ENCODE results near the gene NRK.
"Not testable (repeated sequence)": the region's sequence is repeated elsewhere in the genome, so short reads cannot be mapped to it uniquely, and the experiment has no call there.

NRK gene, protein sequence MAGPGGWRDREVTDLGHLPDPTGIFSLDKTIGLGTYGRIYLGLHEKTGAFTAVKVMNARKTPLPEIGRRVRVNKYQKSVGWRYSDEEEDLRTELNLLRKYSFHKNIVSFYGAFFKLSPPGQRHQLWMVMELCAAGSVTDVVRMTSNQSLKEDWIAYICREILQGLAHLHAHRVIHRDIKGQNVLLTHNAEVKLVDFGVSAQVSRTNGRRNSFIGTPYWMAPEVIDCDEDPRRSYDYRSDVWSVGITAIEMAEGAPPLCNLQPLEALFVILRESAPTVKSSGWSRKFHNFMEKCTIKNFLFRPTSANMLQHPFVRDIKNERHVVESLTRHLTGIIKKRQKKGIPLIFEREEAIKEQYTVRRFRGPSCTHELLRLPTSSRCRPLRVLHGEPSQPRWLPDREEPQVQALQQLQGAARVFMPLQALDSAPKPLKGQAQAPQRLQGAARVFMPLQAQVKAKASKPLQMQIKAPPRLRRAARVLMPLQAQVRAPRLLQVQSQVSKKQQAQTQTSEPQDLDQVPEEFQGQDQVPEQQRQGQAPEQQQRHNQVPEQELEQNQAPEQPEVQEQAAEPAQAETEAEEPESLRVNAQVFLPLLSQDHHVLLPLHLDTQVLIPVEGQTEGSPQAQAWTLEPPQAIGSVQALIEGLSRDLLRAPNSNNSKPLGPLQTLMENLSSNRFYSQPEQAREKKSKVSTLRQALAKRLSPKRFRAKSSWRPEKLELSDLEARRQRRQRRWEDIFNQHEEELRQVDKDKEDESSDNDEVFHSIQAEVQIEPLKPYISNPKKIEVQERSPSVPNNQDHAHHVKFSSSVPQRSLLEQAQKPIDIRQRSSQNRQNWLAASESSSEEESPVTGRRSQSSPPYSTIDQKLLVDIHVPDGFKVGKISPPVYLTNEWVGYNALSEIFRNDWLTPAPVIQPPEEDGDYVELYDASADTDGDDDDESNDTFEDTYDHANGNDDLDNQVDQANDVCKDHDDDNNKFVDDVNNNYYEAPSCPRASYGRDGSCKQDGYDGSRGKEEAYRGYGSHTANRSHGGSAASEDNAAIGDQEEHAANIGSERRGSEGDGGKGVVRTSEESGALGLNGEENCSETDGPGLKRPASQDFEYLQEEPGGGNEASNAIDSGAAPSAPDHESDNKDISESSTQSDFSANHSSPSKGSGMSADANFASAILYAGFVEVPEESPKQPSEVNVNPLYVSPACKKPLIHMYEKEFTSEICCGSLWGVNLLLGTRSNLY (N-terminal part only)

DNA sequence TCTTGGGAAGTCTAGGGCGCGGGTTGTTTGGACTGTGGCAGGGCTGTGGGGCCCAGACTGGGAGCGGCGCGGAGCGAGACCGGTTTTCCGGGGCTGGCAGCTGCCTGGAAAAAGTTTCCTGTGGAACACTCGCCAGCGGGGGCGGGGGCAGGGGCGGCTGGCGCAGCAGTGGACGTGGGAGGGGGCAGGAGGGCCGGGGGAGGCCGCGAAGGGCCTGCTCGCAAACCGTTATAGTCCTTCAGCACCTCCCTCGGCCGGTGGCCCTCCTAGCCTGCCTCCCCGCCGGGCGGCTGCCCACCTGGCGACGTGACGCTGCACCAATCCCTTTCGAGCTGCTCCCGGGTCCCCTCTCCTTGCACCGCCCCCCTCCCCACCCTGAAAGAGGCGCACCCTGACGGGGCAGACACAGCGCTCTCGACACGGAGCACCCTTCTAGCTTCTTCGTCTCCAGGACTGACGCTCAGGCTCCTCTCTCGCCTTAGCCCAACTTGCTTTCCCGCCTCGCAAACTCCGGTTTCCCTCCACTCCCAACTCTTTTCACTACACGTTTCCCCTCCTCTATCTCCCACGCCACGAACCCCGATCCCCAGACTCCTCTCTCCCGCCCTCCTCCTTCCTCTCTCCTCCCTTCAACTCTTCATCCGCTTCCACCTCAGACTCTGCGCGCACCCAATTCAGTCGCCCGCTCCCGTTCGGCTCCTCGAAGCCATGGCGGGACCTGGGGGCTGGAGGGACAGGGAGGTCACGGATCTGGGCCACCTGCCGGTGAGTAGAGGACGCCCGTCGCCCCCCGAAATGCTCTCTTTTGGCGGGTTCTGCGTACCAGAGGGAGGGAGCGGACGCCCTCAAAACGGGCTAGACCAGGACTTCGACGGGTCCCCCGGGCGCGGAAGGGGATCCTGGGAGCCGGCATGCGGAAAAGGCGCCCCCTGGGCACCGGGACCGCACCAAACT, at the start of gene NRK:
Gene NRK, plus strand, starts transcription at position 402 of the 954 bp plus-strand sequence. Its CDS starts 307 bp downstream, at position 709.
- DNase-seq = no peak

DNA sequence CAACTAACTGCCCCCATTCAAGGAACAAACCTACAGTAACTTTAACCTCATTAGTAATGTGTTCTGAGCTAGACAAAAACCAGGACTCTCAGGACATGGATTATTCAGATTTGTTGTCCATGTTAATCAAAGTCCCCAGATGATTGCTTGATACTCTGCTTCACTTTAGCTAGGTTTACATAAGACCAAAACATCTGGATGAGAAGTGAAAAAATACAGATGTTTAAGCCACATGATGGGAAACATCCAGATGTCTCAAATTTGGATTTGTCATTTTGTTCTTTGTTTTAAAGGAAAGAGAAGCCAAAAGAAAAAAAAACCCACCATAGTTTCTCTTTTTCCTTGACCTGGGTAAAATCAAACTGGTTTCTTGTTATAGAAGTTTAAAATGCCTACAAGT, 48.5 kb upstream of the NRK start:
- no peak for DNase-seq

DNA sequence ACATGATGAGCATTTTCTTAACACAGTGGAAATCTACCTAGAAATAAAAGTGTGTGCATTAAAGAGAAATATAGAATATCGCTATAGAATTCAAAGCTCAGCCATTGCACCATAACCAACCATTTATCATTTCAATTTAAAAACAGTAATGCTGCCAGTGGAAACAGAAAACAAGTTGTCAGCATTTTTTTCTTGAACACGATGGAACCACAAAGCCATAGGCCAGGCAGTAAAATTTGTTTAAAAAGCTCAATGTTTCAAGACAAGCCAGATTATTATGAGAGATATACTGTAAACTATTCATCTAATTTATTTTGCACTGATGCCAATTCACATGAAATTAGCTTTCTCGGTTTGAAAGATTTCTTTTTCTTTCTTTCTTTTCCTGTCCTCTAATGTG, 46.7 kb upstream of the NRK start:
- DNase-seq = no peak

DNA sequence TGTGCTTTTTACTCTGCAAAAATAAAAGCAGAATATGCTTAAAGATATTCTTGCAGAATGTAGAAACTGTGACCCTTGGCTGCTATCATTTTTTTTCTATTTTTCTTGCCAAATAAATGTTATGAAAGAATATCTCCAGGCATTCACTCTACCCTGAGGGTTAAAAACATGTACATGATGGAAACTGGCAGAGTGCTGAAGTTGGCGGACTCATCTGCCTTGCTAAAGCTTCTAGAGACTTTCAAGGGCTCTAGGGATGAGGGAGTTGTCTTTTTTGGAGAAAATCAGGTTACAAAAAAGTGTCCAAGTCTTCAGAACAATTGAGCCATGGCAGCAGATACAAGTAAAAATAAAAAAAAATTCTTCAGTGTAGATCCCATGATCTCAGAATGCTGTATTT, 40.5 kb upstream of the NRK start:
- DNase-seq = no peak

DNA sequence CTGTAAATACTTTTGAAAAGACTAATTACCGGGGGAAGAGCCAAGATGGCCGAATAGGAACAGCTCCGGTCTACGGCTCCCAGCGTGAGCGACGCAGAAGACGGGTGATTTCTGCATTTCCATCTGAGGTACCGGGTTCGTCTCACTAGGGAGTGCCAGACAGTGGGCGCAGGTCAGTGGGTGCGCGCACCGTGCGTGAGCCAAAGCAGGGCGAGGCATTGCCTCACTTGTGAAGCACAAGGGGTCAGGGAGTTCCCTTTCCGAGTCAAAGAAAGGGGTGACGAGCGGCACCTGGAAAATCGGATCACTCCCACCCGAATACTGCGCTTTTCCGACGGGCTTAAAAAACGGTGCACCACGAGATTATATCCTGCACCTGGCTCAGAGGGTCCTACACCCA, 25.5 kb upstream of the NRK start:
- not testable (repeated sequence) for DNase-seq

DNA sequence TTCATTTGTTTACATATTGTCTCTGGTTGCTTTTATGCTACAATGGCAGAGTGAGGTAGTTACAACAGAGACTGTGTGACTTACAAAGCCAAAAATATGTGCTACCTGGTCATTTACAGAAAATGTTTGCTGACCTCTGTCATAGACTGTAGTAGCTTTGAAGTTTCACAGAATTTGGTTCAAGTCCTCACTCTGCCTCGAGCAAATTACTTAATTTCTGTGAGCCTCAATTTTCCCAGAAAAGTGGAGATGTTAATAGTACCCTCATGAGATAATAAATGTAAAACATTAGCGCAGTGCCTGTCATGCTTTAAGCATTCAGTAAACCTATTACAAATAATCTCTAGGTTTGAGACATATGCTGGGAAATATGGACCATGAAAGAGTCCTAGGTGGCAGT, 18.4 kb upstream of the NRK start:
- DNase-seq = no peak

DNA sequence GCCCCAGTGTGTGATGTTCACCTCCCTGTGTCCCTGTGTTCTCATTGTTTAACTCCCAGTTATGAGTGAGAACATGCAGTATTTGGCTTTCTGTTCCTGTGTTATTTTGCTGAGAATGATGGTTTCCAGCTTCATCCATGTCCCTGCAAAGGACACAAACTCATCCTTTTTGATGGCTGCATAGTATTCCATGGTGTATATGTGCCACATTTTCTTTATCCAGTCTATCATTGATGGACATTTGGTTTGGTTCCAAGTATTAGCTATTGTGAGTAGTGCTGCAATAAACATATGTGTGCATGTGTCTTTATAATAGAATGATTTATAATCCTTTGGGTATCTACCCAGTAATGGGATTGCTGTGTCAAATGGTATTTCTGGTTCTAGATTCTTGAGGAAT, 16.7 kb upstream of the NRK start:
- DNase-seq = not testable (repeated sequence)

DNA sequence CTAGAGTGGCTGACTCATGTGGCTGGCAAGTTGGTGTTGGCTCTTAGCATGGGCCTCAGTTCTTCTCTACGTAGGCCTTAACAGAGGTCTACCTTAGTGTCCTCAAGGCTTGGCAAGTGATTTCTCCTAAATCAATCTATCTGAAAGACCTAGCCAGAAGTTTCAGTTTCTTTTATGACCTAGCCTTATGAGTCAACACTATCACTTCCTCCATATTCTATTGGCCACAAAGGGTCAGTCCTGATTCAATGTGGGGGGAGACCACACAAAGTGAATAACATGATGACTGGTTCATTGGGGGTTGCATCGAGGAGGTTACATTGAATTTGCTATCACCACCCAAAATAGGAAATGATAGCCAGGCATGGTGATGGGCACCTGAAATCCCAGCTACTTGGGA, 5.8 kb upstream of the NRK start:
- DNase-seq = no peak

DNA sequence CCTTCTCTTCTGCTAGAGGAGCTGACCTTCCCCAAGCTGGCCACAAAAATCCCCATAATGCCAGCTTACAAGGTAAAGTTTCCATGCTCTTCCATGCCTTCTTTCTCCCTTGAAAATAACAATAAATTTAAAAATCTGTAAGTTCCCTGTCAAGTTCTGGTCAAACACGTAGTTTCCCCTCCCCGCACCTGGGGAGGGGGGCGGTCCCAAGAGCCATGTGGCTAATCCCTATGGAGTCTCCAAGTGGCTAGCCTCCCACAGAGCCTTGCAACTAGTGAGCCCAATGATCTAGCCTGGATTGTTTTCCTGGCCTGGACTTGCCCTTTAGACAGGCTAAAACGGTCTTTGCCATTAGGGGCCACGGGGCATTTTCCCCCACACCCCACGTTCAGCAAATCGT, 2.1 kb upstream of the NRK start:
- DNase-seq = no peak

DNA sequence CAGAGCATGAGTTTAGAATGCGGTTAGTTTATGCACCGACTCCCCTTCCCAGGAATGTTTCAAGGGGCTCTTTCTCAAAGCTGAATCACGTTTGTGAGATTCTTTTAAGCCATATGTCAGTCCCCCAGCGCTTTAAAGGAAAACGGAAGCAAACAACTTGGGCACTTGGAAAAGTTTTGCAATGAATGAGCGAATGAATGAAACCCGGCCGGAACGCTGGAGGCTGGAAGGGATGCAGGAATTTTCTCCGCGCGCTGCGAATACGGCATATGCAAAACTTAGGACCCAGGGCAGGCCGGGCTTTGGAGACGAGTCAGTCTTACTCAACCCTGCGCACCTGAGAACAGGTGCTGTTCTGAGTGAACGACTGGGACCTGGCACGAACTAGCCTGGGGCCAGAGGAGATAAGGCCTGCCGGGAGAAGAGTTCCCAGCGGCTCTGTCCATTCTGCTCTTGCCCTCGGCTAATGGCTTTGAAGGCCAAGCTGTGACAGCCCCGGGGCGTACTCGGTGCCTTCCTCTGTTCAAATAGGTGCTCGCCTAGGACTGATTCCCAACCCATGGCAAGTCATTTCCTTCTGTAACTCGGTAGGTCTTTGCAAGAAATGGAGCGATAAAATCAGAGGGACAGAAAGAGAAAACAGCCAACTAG, 743 bp upstream of the NRK start:
- DNase-seq = no peak

DNA sequence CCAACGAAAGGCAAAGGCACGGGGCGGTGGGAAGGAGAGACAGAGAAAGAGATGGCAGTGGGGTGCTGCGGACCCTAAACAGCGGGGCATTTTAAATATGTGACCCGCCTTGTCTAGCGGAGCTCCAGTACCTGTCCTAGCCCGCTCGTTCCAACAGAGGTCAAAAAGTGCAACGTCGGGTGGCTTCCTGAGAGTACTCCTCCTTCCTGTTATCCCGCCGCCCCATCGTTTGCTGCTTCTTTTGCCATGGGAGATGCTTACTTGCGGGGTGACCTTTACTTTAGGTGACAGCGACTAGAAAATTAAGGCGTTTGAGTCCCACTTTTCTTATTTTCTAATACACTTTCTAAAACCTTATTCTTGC, 735 bp downstream of the NRK start:
- no peak for DNase-seq

DNA sequence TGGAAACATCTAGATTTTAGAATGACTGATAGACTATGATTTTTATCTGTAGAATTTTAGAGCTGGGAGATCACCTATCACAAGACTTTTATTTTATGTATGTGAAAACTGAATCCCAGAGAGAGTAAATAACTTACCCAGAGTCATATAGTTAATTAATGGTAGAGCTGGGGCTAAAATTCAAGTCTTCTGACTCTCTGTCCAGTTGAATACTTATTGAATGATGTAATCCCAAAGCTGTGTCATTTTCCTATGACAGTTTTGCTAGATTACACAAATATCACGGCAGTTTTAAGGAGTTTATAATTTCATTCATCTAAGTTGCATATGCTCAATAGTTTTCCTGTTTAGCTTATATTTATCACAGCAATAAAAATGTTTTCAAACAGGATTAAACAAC, 6.7 kb downstream of the NRK start:
- DNase-seq = no peak

DNA sequence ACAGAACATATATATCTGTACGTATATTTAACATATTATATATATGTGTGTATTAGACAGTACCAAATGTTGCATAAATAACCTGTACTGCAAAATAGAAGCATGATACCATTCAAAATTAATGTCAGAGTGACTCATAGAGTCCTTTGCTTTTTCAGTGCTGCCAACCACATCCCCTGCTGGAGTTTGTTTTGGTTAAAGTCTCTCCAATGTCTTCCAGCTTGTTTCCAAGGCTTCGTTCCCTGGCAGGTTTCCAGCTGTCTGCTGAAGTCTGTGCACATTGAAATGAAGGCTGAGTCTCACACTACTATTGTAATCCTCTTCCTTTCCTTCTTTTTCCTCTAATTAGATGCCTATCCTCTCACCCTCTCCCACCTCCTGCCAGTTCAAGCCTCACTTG, 14.9 kb downstream of the NRK start:
- DNase-seq = no peak

DNA sequence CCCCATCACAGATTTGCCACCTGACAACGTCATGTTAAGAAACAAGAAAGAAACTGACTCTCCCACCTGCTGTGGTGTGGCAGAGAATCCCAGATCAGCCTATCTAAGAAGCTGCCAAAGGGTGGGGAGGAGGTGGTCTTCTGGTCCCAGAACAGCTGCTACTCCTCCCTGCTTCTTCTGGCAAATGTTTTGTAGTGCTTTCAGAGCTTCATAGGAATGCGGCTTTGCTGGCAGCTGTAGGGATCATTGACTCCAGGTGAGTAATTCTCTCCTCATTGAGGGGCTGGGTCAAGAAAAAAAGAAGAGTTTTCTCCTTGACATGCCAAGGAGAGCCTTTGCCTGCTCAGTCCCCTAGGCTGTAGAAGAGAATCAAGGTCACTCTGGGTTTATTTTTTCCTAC, 23.3 kb downstream of the NRK start:
- DNase-seq = no peak

DNA sequence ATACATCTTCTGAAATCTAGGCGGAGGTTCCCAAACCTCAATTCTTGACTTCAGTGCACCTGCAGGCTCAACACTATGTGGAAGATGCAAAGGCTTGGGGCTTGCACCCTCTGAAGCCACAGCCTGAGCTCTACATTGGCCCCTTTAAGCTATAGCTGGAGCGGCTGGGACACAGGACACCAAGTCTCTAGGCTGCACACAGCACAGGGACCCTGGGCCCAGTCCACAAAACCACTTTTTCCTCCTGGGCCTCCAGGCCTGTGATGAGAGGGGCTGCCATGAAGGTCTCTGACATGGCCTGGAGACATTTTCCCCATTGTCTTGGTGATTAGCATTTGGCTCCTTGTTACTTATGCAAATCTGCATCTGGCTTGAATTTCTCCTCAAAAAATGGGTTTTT, 27.8 kb downstream of the NRK start:
- not testable (repeated sequence) for DNase-seq

DNA sequence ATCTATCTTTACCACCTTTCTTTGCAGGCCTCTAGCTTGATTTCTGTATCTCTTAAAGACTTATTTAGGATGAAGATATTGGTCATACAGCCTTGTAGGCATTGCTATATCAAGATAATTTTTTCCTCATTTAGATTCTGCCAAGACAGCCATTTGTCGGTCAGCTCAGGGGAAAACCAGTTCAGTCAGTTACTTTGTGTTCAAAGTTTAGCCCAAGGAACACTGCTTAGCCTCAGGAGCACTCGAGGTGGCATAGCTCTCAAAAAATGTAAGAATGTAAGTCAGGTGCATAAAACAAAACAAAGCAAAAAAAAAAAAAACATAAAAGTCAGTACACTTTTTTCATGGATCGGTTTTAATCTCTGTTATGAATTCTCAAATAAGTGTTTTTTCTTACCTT, 43.4 kb downstream of the NRK start:
- no peak for DNase-seq

DNA sequence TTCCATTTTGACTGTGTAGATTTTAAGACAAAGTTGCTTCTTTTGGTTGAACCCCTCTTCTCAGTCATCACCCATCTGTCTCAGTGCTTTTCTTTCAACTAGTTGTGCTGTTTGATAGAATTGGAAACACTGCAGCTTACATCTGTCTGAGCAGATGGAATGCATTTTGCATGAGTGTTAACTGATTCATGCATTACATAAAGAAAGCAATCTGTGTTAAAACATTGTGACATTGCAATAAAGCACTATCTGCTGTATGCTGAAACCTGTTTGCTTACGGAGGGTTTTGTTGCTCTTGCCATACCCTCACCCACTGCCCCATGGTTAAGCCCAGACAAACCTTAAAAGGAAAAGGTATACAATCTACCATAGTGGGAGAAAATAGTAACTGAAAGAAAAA, 47.4 kb downstream of the NRK start:
- no peak for DNase-seq

DNA sequence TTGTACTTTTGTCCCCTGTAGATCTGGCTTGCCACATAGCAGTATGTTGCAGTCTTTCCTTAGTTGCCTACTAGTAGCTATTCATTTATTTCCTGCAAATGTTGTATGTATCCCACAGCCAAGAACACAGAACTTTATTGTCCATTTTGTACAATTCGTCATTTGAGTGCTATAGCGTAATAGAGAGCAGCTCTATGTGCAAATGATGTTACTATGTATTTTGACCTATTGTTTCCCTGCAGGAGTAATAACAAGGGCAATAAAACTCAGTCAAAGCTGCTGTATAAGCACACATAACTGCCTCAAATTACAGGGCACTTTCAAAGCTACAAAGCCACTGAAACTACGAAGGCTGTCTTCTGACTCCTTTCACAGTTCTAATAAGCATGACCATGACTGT, 48.1 kb downstream of the NRK start:
- no peak for DNase-seq

DNA sequence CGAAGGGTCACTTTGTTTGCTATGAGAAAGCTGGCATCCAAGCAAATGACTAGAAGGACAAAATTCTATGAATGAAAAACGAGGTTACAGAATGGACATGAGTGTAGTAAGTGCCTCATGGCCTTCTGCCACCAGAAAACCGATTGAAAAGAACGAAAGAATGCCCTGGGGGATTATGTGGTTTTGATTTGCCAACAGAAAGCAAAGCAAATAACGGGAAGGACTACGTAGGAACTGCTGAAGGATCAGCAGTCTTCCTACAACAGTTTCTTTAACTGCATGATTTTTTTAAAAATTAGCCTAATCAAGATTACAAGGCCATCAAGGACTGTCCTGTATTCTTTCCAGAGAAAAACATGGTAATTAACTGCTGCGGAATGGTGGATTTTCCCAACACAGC, 50.6 kb downstream of the NRK start:
- DNase-seq = no peak

DNA sequence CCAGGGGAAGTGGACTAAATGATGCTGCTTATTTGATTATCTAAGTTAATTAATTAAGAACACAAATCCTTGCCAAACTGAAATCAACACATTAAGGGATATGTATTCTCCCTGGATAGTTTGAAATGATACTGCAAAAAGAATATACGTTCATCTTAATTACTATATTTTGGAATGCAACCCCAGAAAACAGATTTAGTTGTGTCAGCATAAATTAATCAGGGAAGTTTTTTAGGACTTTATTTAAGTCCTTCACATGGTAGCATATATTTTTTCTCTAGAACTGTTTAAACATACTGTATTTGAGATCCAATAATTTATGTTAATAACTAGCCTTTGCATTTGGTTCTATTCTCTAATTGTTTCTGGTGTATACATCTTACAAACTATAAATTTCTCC, 52.5 kb downstream of the NRK start:
- no peak for DNase-seq

DNA sequence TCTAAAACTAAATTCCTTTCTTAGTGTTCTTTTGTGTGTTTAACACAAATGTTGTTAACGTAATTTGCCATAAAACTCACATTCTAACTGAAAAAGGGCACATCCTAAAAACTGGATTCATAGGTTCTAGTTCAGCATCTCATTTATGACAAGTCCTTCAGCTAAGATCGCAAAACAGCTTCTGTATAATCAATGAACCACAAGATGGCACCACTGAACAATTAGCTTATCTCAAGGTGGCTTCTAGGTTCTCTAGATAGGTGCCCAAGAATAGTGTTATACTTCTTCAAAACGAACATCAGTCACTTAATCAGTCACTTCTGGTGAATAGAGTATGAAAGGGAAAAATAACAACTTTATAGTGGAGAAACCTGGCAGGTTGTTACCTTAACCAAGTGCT, 54.3 kb downstream of the NRK start:
- DNase-seq = no peak

DNA sequence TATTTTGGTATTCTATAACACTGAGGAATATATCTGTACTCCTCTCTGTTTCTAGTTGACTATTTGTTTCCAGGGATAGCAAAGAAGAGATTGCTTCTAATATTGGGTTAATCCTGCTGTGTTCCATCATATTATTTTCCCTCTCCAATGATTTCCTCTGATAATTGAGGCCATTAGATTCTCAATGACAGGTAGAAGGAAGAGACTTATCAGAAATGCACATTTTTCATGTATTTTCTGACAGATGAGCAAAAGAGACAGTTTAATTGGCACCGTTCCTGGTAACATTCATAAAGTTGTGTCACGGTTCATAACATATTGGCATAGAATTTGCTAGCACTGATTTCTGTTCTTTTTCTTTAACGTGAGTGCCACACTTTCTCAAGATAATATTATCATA, 58.2 kb downstream of the NRK start:
- DNase-seq = no peak
